Stimulated activated naive CD8-positive, alpha-beta T cell treated with anti-CD3 and anti-CD28 coated beads, Interleukin-15, Interleukin-2, amounts not matched to agents 100 ng/mL and 50 ng/mL, for 24 hours (primary cell): Measurements from ENCODE around the gene PLCL1.

Experiments
- H3K27ac Mint-ChIP-seq: one replicate; pipeline ENCODE4 v1.8.0; 2021; ENCODE audit warnings: mild to moderate bottlenecking, mixed read lengths
- H3K27me3 Mint-ChIP-seq: one replicate; pipeline ENCODE4 v1.8.0; 2021; ENCODE audit warnings: mixed read lengths
- H3K36me3 Mint-ChIP-seq: one replicate; pipeline ENCODE4 v1.8.0; 2021; ENCODE audit warnings: low read depth, mixed read lengths
- H3K4me1 Mint-ChIP-seq: one replicate; pipeline ENCODE4 v1.8.0; 2021; ENCODE audit warnings: low read depth, mixed read lengths
- H3K4me3 Mint-ChIP-seq: one replicate; pipeline ENCODE4 v1.8.0; 2021; ENCODE audit warnings: mild to moderate bottlenecking, mixed read lengths
- H3K9me3 Mint-ChIP-seq: one replicate; pipeline ENCODE4 v1.8.0; 2021; ENCODE audit warnings: mixed read lengths

Gene PLCL1

GRCh38 chr2:197858607-197859140 lies 54.3 kb downstream of the PLCL1 start:
- H3K4me1 Mint-ChIP-seq, result peaks cover 17% of the 10 kb centered on the region
- peaks cover 14% of the 10 kb centered on the region for H3K9me3 Mint-ChIP-seq
- H3K27me3 Mint-ChIP-seq, result no peaks in the 10 kb centered on the region
- H3K27ac Mint-ChIP-seq, result no peak overlapping the region
- H3K4me3 Mint-ChIP-seq, result no peak overlapping the region
- H3K36me3 Mint-ChIP-seq, result peaks cover 4% of the 10 kb centered on the region

GRCh38 chr2:197862246-197862955 lies 58.0 kb downstream of the PLCL1 start:
- H3K27me3 Mint-ChIP-seq, result no peaks in the 10 kb centered on the region
- H3K4me3 Mint-ChIP-seq, result no peak overlapping the region
- H3K36me3 Mint-ChIP-seq, result peaks cover 4% of the 10 kb centered on the region
- no peak overlapping the region for H3K27ac Mint-ChIP-seq
- H3K4me1 Mint-ChIP-seq, result peaks cover 22% of the 10 kb centered on the region
- H3K9me3 Mint-ChIP-seq, result peaks cover 13% of the 10 kb centered on the region

- Mint-ChIP-seq H3K4me3 (no peak overlapping the region), H3K36me3 (no peaks in the 10 kb centered on the region), H3K27me3 (no peaks in the 10 kb centered on the region), H3K9me3 (peaks cover 8% of the 10 kb centered on the region), H3K4me1 (peaks cover 30% of the 10 kb centered on the region), H3K27ac (no peak overlapping the region)
Measured at GRCh38 chr2:197863744-197864143, 59.4 kb downstream of the PLCL1 start.

GRCh38 chr2:197866455-197866854 lies 62.1 kb downstream of the PLCL1 start:
- no peaks in the 10 kb centered on the region for H3K27me3 Mint-ChIP-seq
- no peaks in the 10 kb centered on the region for H3K9me3 Mint-ChIP-seq
- H3K27ac Mint-ChIP-seq, result no peak overlapping the region
- H3K4me1 Mint-ChIP-seq, result peaks cover 55% of the 10 kb centered on the region
- no peaks in the 10 kb centered on the region for H3K36me3 Mint-ChIP-seq
- H3K4me3 Mint-ChIP-seq, result no peak overlapping the region

GRCh38 chr2:197867033-197867432 lies 62.6 kb downstream of the PLCL1 start:
- Mint-ChIP-seq H3K4me1 (peaks cover 57% of the 10 kb centered on the region), H3K27me3 (no peaks in the 10 kb centered on the region), H3K36me3 (no peaks in the 10 kb centered on the region), H3K27ac (no peak overlapping the region), H3K4me3 (no peak overlapping the region), H3K9me3 (no peaks in the 10 kb centered on the region)

GRCh38 chr2:197867624-197868023 lies 63.2 kb downstream of the PLCL1 start:
- Mint-ChIP-seq H3K36me3 (no peaks in the 10 kb centered on the region), H3K27ac (peak overlapping the region; percentile 23), H3K4me3 (no peak overlapping the region), H3K9me3 (no peaks in the 10 kb centered on the region), H3K4me1 (peaks cover 55% of the 10 kb centered on the region), H3K27me3 (no peaks in the 10 kb centered on the region)

GRCh38 chr2:197868206-197868605 lies 63.8 kb downstream of the PLCL1 start:
- Mint-ChIP-seq H3K9me3 (no peaks in the 10 kb centered on the region), H3K4me1 (peaks cover 58% of the 10 kb centered on the region), H3K27me3 (no peaks in the 10 kb centered on the region), H3K4me3 (no peak overlapping the region), H3K36me3 (no peaks in the 10 kb centered on the region), H3K27ac (no peak overlapping the region)

- H3K27ac Mint-ChIP-seq, result no peak overlapping the region
- H3K4me3 Mint-ChIP-seq, result no peak overlapping the region
- no peaks in the 10 kb centered on the region for H3K27me3 Mint-ChIP-seq
- H3K36me3 Mint-ChIP-seq, result no peaks in the 10 kb centered on the region
- no peaks in the 10 kb centered on the region for H3K9me3 Mint-ChIP-seq
- peaks cover 59% of the 10 kb centered on the region for H3K4me1 Mint-ChIP-seq
Measured at GRCh38 chr2:197869041-197869440, 64.6 kb downstream of the PLCL1 start.

- peak overlapping the region; percentile 64 for H3K4me3 Mint-ChIP-seq
- H3K27me3 Mint-ChIP-seq, result no peaks in the 10 kb centered on the region
- H3K4me1 Mint-ChIP-seq, result peaks cover 58% of the 10 kb centered on the region
- no peaks in the 10 kb centered on the region for H3K9me3 Mint-ChIP-seq
- no peaks in the 10 kb centered on the region for H3K36me3 Mint-ChIP-seq
- H3K27ac Mint-ChIP-seq, result peak overlapping the region; percentile 77
Measured at GRCh38 chr2:197869501-197870111, 65.2 kb downstream of the PLCL1 start.

GRCh38 chr2:197870137-197870536 lies 65.7 kb downstream of the PLCL1 start:
- H3K4me1 Mint-ChIP-seq, result peaks cover 58% of the 10 kb centered on the region
- no peaks in the 10 kb centered on the region for H3K9me3 Mint-ChIP-seq
- H3K4me3 Mint-ChIP-seq, result peak overlapping the region; percentile 64
- no peaks in the 10 kb centered on the region for H3K36me3 Mint-ChIP-seq
- no peaks in the 10 kb centered on the region for H3K27me3 Mint-ChIP-seq
- H3K27ac Mint-ChIP-seq, result peak overlapping the region; percentile 77

- Mint-ChIP-seq H3K27ac (no peak overlapping the region), H3K27me3 (no peaks in the 10 kb centered on the region), H3K9me3 (no peaks in the 10 kb centered on the region), H3K4me3 (no peak overlapping the region), H3K36me3 (no peaks in the 10 kb centered on the region), H3K4me1 (peaks cover 71% of the 10 kb centered on the region)
Measured at GRCh38 chr2:197871780-197872456, 67.5 kb downstream of the PLCL1 start.

- H3K27ac Mint-ChIP-seq, result no peak overlapping the region
- H3K27me3 Mint-ChIP-seq, result no peaks in the 10 kb centered on the region
- no peaks in the 10 kb centered on the region for H3K9me3 Mint-ChIP-seq
- no peak overlapping the region for H3K4me3 Mint-ChIP-seq
- peaks cover 61% of the 10 kb centered on the region for H3K4me1 Mint-ChIP-seq
- H3K36me3 Mint-ChIP-seq, result no peaks in the 10 kb centered on the region
Measured at GRCh38 chr2:197873293-197873701, 68.9 kb downstream of the PLCL1 start.

- no peak overlapping the region for H3K27ac Mint-ChIP-seq
- peaks cover 38% of the 10 kb centered on the region for H3K4me1 Mint-ChIP-seq
- no peaks in the 10 kb centered on the region for H3K36me3 Mint-ChIP-seq
- no peak overlapping the region for H3K4me3 Mint-ChIP-seq
- H3K9me3 Mint-ChIP-seq, result no peaks in the 10 kb centered on the region
- H3K27me3 Mint-ChIP-seq, result no peaks in the 10 kb centered on the region
Measured at GRCh38 chr2:197875763-197876162, 71.4 kb downstream of the PLCL1 start.

- H3K4me3 Mint-ChIP-seq, result no peak overlapping the region
- no peaks in the 10 kb centered on the region for H3K36me3 Mint-ChIP-seq
- H3K27ac Mint-ChIP-seq, result no peak overlapping the region
- no peaks in the 10 kb centered on the region for H3K27me3 Mint-ChIP-seq
- H3K4me1 Mint-ChIP-seq, result peaks cover 33% of the 10 kb centered on the region
- H3K9me3 Mint-ChIP-seq, result no peaks in the 10 kb centered on the region
Measured at GRCh38 chr2:197876524-197876923, 72.1 kb downstream of the PLCL1 start.

GRCh38 chr2:197877038-197877437 lies 72.6 kb downstream of the PLCL1 start:
- Mint-ChIP-seq H3K27me3 (no peaks in the 10 kb centered on the region), H3K9me3 (no peaks in the 10 kb centered on the region), H3K36me3 (no peaks in the 10 kb centered on the region), H3K27ac (no peak overlapping the region), H3K4me3 (no peak overlapping the region), H3K4me1 (peaks cover 29% of the 10 kb centered on the region)
